ENCODE measurements around the gene PITPNC1.

DNA sequence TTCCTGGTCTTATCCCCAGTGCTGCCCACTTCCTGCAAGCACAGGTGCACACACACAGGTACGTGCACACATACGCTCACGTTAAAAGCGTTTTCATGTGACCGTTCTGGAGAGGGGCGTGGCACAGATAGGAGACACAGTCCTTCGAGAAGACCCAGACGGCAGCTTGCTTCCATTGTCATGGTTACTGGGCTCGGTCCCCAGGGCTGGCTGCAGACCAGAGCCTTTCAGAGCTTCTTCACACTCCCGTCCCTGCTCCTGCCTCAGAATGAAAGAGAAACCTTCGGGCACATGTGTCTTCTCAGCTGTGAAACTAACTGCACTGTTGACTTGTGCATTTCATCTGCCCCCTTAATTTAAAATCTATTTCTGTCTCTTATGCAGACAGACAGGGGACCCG is 154.2 kb downstream of the PITPNC1 start:
- TF ChIP-seq, protein P1, sequence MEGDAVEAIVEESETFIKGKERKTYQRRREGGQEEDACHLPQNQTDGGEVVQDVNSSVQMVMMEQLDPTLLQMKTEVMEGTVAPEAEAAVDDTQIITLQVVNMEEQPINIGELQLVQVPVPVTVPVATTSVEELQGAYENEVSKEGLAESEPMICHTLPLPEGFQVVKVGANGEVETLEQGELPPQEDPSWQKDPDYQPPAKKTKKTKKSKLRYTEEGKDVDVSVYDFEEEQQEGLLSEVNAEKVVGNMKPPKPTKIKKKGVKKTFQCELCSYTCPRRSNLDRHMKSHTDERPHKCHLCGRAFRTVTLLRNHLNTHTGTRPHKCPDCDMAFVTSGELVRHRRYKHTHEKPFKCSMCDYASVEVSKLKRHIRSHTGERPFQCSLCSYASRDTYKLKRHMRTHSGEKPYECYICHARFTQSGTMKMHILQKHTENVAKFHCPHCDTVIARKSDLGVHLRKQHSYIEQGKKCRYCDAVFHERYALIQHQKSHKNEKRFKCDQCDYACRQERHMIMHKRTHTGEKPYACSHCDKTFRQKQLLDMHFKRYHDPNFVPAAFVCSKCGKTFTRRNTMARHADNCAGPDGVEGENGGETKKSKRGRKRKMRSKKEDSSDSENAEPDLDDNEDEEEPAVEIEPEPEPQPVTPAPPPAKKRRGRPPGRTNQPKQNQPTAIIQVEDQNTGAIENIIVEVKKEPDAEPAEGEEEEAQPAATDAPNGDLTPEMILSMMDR (IDR thresholded peaks at IDR 0.05), result no peak
- TF ChIP-seq, protein P2, sequence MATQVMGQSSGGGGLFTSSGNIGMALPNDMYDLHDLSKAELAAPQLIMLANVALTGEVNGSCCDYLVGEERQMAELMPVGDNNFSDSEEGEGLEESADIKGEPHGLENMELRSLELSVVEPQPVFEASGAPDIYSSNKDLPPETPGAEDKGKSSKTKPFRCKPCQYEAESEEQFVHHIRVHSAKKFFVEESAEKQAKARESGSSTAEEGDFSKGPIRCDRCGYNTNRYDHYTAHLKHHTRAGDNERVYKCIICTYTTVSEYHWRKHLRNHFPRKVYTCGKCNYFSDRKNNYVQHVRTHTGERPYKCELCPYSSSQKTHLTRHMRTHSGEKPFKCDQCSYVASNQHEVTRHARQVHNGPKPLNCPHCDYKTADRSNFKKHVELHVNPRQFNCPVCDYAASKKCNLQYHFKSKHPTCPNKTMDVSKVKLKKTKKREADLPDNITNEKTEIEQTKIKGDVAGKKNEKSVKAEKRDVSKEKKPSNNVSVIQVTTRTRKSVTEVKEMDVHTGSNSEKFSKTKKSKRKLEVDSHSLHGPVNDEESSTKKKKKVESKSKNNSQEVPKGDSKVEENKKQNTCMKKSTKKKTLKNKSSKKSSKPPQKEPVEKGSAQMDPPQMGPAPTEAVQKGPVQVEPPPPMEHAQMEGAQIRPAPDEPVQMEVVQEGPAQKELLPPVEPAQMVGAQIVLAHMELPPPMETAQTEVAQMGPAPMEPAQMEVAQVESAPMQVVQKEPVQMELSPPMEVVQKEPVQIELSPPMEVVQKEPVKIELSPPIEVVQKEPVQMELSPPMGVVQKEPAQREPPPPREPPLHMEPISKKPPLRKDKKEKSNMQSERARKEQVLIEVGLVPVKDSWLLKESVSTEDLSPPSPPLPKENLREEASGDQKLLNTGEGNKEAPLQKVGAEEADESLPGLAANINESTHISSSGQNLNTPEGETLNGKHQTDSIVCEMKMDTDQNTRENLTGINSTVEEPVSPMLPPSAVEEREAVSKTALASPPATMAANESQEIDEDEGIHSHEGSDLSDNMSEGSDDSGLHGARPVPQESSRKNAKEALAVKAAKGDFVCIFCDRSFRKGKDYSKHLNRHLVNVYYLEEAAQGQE (IDR thresholded peaks at IDR 0.05; ENCODE audit: insufficient read depth in 1 of 2, low read depth in 2 of 2, low read length in 1 of 2), result no peak
- no peak for TF ChIP-seq TCF7L2 (IDR thresholded peaks at IDR 0.05; ENCODE audit: low read depth, low read length)

Data from Panc1 (cell line).